Upper lobe of left lung (tissue), 6 donors: ENCODE data around the gene CATSPERD. TPM values are rescaled to one million over a fixed set of nuclear protein-coding genes. Genes with fewer than 3 reads are reported as not detected.

Experiments
- ATAC-seq, 2 donors: fragments of 200-7000 bp; cut with Tn5 transposase; one replicate each; pipeline ENCODE4 v1.9.1; 2022; ENCODE audit warnings: mild to moderate bottlenecking in 2 of 2, moderate library complexity in 2 of 2; ENCODE audit not compliant: low FRiP score in 2 of 2
- DNase-seq, 2 donors: peaks; one replicate each; pipeline ENCODE4 v3.0.0-alpha.2; 2019 to 2020
- H3K27ac ChIP-seq, 4 donors: fragments of 200-600 bp; sonication (generic); one replicate each; pipeline ENCODE4 v1.5.1; 2016 to 2019
- H3K27me3 ChIP-seq, 4 donors: fragments of 200-600 bp; sonication (generic); one replicate each; pipeline ENCODE4 v1.5.1; 2017 to 2019
- H3K36me3 ChIP-seq, 4 donors: fragments of 200-600 bp; sonication (generic); one replicate each; pipeline ENCODE4 v1.5.1; 2016 to 2019
- H3K4me1 ChIP-seq, 4 donors: fragments of 200-600 bp; sonication (generic); one replicate each; pipeline ENCODE4 v1.5.1; 2018 to 2019
- H3K4me3 ChIP-seq, 4 donors: fragments of 200-600 bp; sonication (generic); one replicate each; pipeline ENCODE4 v1.5.1; 2017 to 2019; ENCODE audit warnings: mild to moderate bottlenecking in 2 of 4, moderate library complexity in 1 of 4
- H3K9me3 ChIP-seq, 4 donors: fragments of 200-600 bp; sonication (generic); one replicate each; pipeline ENCODE4 v1.5.1; 2018 to 2019
- CTCF ChIP-seq, 6 experiments: fragments of 450-650 bp in 4 of 6; fragments of 200-600 bp in 2 of 6; sonication (generic) in 2 of 6; IDR thresholded peaks; one replicate each; pipeline ENCODE4 v1.5.1; 2016 to 2019; ENCODE audit warnings: antibody characterized with exemption in 6 of 6
- EP300 ChIP-seq, 4 donors: sonication (generic); formaldehyde crosslinking; IDR thresholded peaks; one replicate each; pipeline ENCODE4 v1.5.1; 2017; ENCODE audit warnings: antibody characterized with exemption in 4 of 4, control low read depth in 2 of 4
- POLR2A ChIP-seq, 4 donors: fragments of 450-650 bp; IDR thresholded peaks; one replicate each; pipeline ENCODE4 v1.5.1; 2016 to 2017; ENCODE audit warnings: antibody characterized with exemption in 4 of 4, mild to moderate bottlenecking in 2 of 4
- POLR2AphosphoS5 ChIP-seq, 2 donors: sonication (generic); formaldehyde crosslinking; IDR thresholded peaks; one replicate each; pipeline ENCODE4 v1.5.1; 2017; ENCODE audit warnings: antibody characterized with exemption in 2 of 2
- WGBS, 2 donors: methylation state at CpG; one replicate each; pipeline ENCODE4 v1.1.5; 2017 to 2018; 5-methylcytosine and 5-hydroxymethylcytosine counted together
- total RNA-seq, 6 donors: library from RNA; depleted of rRNA in 4 of 6; stranded (reverse); fragments of >200 nt in 4 of 6; gene quantifications; one replicate each; pipeline versions ENCODE4 v1.1.0 to v1.2.1, GENCODE V29; 2016 to 2021
- donor health status: DM: no; HTN: no; CAD: no; lungs with moderate emphysema.
- donor health status: DM: no; HTN: yes; CAD: no; lungs with severe emphysema.

CATSPERD gene
- total RNA-seq, 6 donors from 2014 or later = 1.1 to 5.9 (median 1.7) TPM; not detected in 3

GRCh38 chr19:5714816-5715215, 5.6 kb upstream of the CATSPERD start:
- TF ChIP-seq CTCF (IDR thresholded peaks at IDR 0.05) (no peak), EP300 (IDR thresholded peaks at IDR 0.05) (no peak), POLR2A (IDR thresholded peaks at IDR 0.05) (no peak), POLR2AphosphoS5 (IDR thresholded peaks at IDR 0.05) (no peak)
- no peaks in the 10 kb centered on the region for H3K9me3 ChIP-seq
- H3K27me3 ChIP-seq = no peaks in the 10 kb centered on the region
- peaks cover 16 to 20% (median 18%) of the 10 kb centered on the region in 4 donors for H3K4me1 ChIP-seq
- WGBS, 2 donors = 92 to 94% methylated on average over 10 of the region's 10 CpGs
- peaks cover 16 to 45% (median 38%) of the 10 kb centered on the region in 4 donors for H3K36me3 ChIP-seq
- no peak for DNase-seq
- no peak overlapping the region for H3K27ac ChIP-seq
- ATAC-seq = no peak
- no peak overlapping the region for H3K4me3 ChIP-seq

- Histone ChIP-seq H3K4me3 (no peak overlapping the region), H3K27ac (no peak overlapping the region), H3K36me3 (peaks cover 3 to 20% (median 14%) of the 10 kb centered on the region in 4 donors), H3K9me3 (no peaks in the 10 kb centered on the region), H3K27me3 (no peaks in the 10 kb centered on the region), H3K4me1 (peaks cover 18 to 25% (median 24%) of the 10 kb centered on the region in 4 donors)
- DNase-seq (no peak), ATAC-seq (no peak)
- 80 to 91% methylated on average over 8 of the region's 8 CpGs for WGBS, 2 donors
- no peak for TF ChIP-seq POLR2AphosphoS5 (IDR thresholded peaks at IDR 0.05)
- TF ChIP-seq POLR2A (IDR thresholded peaks at IDR 0.05) = no peak
- TF ChIP-seq CTCF (IDR thresholded peaks at IDR 0.05) = no peak
- TF ChIP-seq EP300 (IDR thresholded peaks at IDR 0.05) = no peak
These were observed 3.1 kb upstream of the CATSPERD start for GRCh38 chr19:5717215-5717935.

- H3K4me3 ChIP-seq = peak overlapping the region in 1 of 4 donors; percentile 68
- no peak for ATAC-seq
- WGBS, 2 donors = 59 to 80% methylated on average over 13 to 14 of the region's 14 CpGs
These were observed 2.3 kb upstream of the CATSPERD start for GRCh38 chr19:5718037-5718578.

GRCh38 chr19:5718579-5719273, 1.7 kb upstream of the CATSPERD start:
- Histone ChIP-seq H3K9me3 (no peaks in the 10 kb centered on the region), H3K36me3 (peaks cover 0 to 6% (median 1%) of the 10 kb centered on the region in 4 donors), H3K4me3 (peak overlapping the region; percentile 68 to 100 (median 90)), H3K27me3 (no peaks in the 10 kb centered on the region), H3K27ac (peak overlapping the region in 3 of 4 donors; percentile 89 to 96 (median 93)), H3K4me1 (peaks cover 18 to 25% (median 24%) of the 10 kb centered on the region in 4 donors)
- WGBS, 2 donors = 35 to 37% methylated on average over 11 of the region's 11 CpGs
- no peak for TF ChIP-seq EP300 (IDR thresholded peaks at IDR 0.05)
- DNase-seq (no peak), ATAC-seq (no peak)

More at GRCh38 chr19:5718037-5718578, 2.3 kb upstream of the CATSPERD start:
- DNase-seq = no peak
- no peaks in the 10 kb centered on the region for H3K9me3 ChIP-seq
- H3K36me3 ChIP-seq = peaks cover 0 to 12% (median 7%) of the 10 kb centered on the region in 4 donors
- no peak overlapping the region for H3K27ac ChIP-seq
- no peaks in the 10 kb centered on the region for H3K27me3 ChIP-seq
- TF ChIP-seq POLR2AphosphoS5 (IDR thresholded peaks at IDR 0.05) (no peak), EP300 (IDR thresholded peaks at IDR 0.05) (no peak)
- peaks cover 18 to 25% (median 24%) of the 10 kb centered on the region in 4 donors for H3K4me1 ChIP-seq

GRCh38 chr19:5719274-5719960, 1.0 kb upstream of the CATSPERD start:
- no peak for ATAC-seq
- no peaks in the 10 kb centered on the region for H3K9me3 ChIP-seq

More at GRCh38 chr19:5719274-5719960, 1.0 kb upstream of the CATSPERD start:
- DNase-seq = peak in 1 of 2 donors; percentile 38
- peak overlapping the region; percentile 89 to 96 (median 92) for H3K27ac ChIP-seq
- peak overlapping the region; percentile 68 to 100 (median 90) for H3K4me3 ChIP-seq
- WGBS, 2 donors = 1% methylated on average over 30 to 43 of the region's 58 CpGs
- no peak for TF ChIP-seq EP300 (IDR thresholded peaks at IDR 0.05)
- TF ChIP-seq POLR2A (IDR thresholded peaks at IDR 0.05) = no peak
- TF ChIP-seq POLR2AphosphoS5 (IDR thresholded peaks at IDR 0.05) = no peak
- TF ChIP-seq CTCF (IDR thresholded peaks at IDR 0.05) = no peak
- H3K36me3 ChIP-seq = no peaks in the 10 kb centered on the region
- no peaks in the 10 kb centered on the region for H3K27me3 ChIP-seq
- H3K4me1 ChIP-seq = peaks cover 18 to 25% (median 24%) of the 10 kb centered on the region in 4 donors
